Activated CD4-positive, alpha-beta T cell treated with anti-CD3 and anti-CD28 coated beads, Interleukin-2, Interleukin-4, amounts not matched to agents 100 ng/mL and 50 ng/mL, durations not matched to agents 16 hours and 8 hours (primary cell): Measurements from ENCODE around the gene MUC12.
"Not testable (repeated sequence)": the region's sequence is repeated elsewhere in the genome, so short reads cannot be mapped to it uniquely, and the experiment has no call there.

Experiments
- DNase-seq: peaks from one replicate; pipeline ENCODE4 v3.0.0-alpha.2; 2020; ENCODE audit warnings: low spot score

Gene MUC12

GRCh38 chr7:100957832-100958421, 11.4 kb upstream of the MUC12 start:
- DNase-seq = no peak

GRCh38 chr7:100959894-100960293, 9.5 kb upstream of the MUC12 start:
- no peak for DNase-seq

GRCh38 chr7:100962537-100962936, 6.8 kb upstream of the MUC12 start:
- DNase-seq = no peak

GRCh38 chr7:100963386-100963785, 6.0 kb upstream of the MUC12 start:
- no peak for DNase-seq

- DNase-seq = no peak
Measured at GRCh38 chr7:100963874-100964273, 5.5 kb upstream of the MUC12 start.

- DNase-seq = no peak
Measured at GRCh38 chr7:100964630-100965029, 4.7 kb upstream of the MUC12 start.

- no peak for DNase-seq
Measured at GRCh38 chr7:100965045-100965722, 4.2 kb upstream of the MUC12 start.

GRCh38 chr7:100965723-100966541, 3.4 kb upstream of the MUC12 start:
- peak; percentile 78 for DNase-seq

GRCh38 chr7:100966542-100967291, 2.6 kb upstream of the MUC12 start:
- DNase-seq = no peak

GRCh38 chr7:100967292-100967863, 2.0 kb upstream of the MUC12 start:
- DNase-seq = no peak

- DNase-seq = no peak
Measured at GRCh38 chr7:100968031-100968430, 1.3 kb upstream of the MUC12 start.

- no peak for DNase-seq
Measured at GRCh38 chr7:100968650-100969049, 715 bp upstream of the MUC12 start.

- no peak for DNase-seq
Measured at GRCh38 chr7:100971111-100972001, 2.0 kb downstream of the MUC12 start.

- DNase-seq = no peak
Measured at GRCh38 chr7:100972002-100972347, 2.6 kb downstream of the MUC12 start.

GRCh38 chr7:100974021-100974420, 4.7 kb downstream of the MUC12 start:
- DNase-seq = no peak

GRCh38 chr7:100975371-100975821, 6.0 kb downstream of the MUC12 start:
- DNase-seq = no peak

GRCh38 chr7:100978300-100978699, 8.9 kb downstream of the MUC12 start:
- DNase-seq = no peak

GRCh38 chr7:100983451-100984187, 14.3 kb downstream of the MUC12 start:
- no peak for DNase-seq

GRCh38 chr7:100984241-100984918, 15.0 kb downstream of the MUC12 start:
- DNase-seq = not testable (repeated sequence)
